Ovary (tissue), 3 donors: ENCODE measurements around the gene MOXD1.

Experiments used
- POLR2A ChIP-seq: fragments of 450-650 bp; IDR thresholded peaks from one replicate; pipeline ENCODE4 v1.6.1; 2017; ENCODE audit warnings: antibody characterized with exemption, mild to moderate bottlenecking, moderate library complexity
- TF ChIP-seq, protein P1 (sequence below), 3 donors: fragments of 450-650 bp in 2 of 3; fragments of 200-600 bp in 1 of 3; IDR thresholded peaks; one replicate each; pipeline versions ENCODE4 v1.5.1 to v1.8.0; 2016 to 2022; ENCODE audit warnings: antibody characterized with exemption in 3 of 3, mild to moderate bottlenecking in 1 of 3
- donor health status: DM: no; HTN: no; CAD: no.

GRCh38 chr6:132368916-132369481 is 32.3 kb downstream of the MOXD1 start:
- TF ChIP-seq, protein P1, sequence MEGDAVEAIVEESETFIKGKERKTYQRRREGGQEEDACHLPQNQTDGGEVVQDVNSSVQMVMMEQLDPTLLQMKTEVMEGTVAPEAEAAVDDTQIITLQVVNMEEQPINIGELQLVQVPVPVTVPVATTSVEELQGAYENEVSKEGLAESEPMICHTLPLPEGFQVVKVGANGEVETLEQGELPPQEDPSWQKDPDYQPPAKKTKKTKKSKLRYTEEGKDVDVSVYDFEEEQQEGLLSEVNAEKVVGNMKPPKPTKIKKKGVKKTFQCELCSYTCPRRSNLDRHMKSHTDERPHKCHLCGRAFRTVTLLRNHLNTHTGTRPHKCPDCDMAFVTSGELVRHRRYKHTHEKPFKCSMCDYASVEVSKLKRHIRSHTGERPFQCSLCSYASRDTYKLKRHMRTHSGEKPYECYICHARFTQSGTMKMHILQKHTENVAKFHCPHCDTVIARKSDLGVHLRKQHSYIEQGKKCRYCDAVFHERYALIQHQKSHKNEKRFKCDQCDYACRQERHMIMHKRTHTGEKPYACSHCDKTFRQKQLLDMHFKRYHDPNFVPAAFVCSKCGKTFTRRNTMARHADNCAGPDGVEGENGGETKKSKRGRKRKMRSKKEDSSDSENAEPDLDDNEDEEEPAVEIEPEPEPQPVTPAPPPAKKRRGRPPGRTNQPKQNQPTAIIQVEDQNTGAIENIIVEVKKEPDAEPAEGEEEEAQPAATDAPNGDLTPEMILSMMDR (IDR thresholded peaks at IDR 0.05), result no peak
- no peak for TF ChIP-seq POLR2A
